KG1 (cell line): ENCODE results near the gene FLVCR1.

Experiments used
- DNase-seq: peaks from one replicate; lab custom pipeline; 2025; lab: John Stamatoyannopoulos, UW

The FLVCR1 gene

GRCh38 chr1:212915245-212916091, 57.4 kb downstream of the FLVCR1 start:
- DNase-seq = no peak

GRCh38 chr1:212916481-212917133, 58.5 kb downstream of the FLVCR1 start:
- no peak for DNase-seq

DNA sequence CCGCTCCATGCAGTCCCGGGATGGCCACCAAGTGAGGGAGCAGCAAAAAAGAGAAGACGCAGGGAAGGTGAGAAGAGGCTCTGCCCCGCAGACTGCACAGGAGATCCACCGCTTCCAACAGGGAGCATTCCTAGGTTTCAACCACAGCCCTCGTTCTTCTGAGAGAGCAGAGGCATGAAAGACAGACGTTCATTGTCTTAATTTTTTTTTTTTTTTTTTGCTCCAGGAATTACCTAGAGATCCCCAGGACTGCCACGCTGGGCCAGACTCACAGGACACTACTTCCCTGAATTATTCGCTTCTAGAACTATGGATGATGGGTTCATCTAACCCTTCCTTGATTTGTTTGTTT, 59.0 kb downstream of the FLVCR1 start:
- no peak for DNase-seq

DNA sequence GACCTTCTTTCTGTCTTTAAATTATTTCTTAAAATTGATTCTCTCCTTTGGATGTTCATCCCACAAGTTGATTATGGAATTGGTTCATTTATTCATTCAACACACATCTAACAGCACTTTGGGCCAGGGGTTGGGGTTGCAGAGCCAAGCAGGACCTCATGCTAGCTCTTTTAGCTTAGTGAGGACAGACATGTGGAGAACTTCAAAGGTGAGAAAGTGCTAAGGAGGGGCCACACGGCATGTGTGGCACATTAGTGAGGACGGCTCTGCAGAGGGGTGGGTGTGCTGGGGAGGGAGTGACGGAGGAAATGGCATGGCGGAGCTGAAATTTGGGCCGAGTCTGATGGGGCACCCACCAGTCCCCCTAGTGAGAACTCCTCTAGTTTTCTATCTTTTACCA, 59.8 kb downstream of the FLVCR1 start:
- DNase-seq = no peak

- no peak for DNase-seq
Measured at GRCh38 chr1:212918824-212919223, 60.7 kb downstream of the FLVCR1 start.

DNA sequence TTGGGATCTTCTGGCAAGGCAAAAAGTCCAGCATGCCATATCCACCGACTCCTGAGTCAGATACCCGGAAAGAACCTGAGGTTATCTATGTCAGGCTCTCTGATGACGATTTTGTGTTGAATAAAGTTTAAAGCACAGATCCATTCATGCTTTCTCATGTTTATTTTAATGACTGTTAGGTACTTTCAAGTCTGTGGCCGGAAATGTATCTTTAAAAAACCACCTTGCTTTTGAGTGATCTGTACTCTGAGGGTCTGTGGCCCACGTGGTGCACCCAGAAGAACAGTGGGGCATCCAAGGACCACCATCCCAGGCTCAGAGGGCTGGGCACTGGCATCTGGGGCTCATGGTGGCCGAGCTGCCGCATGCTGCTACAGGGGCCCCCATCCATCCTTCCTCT, 62.2 kb downstream of the FLVCR1 start:
- no peak for DNase-seq

DNA sequence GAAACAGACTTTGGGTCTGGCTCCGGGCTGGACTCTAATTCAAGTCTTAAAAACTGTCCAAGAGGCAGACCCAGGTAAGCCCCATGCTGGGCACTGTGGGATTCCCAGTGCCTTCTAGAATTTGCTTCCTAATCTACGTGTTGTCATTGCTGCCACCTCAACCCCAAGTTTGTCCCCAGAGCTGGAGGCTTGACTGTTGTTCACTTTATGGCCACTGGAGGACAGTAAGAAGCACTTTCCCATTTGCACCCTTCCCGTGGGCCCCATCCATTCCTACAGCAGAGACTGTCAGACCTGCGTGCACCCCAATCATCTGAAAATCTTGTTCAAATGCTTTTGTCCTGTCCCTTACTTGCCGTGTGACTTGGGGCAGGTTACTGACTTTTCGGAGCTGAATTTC, 62.8 kb downstream of the FLVCR1 start:
- no peak for DNase-seq

DNA sequence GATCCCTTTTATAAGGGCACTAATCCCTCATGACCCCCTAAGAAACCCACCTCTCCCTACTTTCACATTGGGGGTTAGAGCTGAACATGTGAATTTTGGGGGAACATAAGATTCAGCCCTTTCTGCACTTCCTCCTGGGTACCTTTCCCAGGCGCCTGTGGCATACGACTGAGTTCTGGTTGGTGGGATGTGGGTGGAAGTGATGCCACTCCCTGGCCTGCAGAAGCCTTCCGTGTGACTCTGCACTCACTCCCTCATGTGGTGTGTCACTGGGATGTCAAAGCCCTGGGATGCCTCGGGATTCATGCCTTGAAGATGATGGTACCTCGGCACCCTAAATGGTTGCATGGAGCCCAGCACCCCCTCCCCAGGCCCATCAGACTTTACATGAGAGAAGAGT, 63.9 kb downstream of the FLVCR1 start:
- no peak for DNase-seq

DNA sequence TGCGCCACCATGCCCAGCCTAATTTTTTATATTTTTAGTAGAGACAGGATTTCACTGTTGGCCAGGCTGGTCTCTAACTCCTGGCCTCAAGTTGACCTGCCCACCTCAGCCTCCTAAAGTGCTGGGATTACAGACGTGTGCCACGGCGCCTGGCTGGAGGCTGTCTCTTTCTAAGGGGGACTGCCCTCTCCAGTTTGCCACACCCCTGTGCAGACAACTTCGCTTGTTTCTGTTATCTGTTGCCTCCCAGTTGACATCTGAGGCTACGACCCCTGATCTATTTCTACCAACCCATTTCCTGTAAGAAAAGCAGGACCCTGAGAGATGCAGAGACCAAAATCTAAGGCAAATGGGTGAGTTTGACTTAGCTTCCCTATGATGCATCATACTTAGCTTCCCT, 68.3 kb downstream of the FLVCR1 start:
- no peak for DNase-seq

DNA sequence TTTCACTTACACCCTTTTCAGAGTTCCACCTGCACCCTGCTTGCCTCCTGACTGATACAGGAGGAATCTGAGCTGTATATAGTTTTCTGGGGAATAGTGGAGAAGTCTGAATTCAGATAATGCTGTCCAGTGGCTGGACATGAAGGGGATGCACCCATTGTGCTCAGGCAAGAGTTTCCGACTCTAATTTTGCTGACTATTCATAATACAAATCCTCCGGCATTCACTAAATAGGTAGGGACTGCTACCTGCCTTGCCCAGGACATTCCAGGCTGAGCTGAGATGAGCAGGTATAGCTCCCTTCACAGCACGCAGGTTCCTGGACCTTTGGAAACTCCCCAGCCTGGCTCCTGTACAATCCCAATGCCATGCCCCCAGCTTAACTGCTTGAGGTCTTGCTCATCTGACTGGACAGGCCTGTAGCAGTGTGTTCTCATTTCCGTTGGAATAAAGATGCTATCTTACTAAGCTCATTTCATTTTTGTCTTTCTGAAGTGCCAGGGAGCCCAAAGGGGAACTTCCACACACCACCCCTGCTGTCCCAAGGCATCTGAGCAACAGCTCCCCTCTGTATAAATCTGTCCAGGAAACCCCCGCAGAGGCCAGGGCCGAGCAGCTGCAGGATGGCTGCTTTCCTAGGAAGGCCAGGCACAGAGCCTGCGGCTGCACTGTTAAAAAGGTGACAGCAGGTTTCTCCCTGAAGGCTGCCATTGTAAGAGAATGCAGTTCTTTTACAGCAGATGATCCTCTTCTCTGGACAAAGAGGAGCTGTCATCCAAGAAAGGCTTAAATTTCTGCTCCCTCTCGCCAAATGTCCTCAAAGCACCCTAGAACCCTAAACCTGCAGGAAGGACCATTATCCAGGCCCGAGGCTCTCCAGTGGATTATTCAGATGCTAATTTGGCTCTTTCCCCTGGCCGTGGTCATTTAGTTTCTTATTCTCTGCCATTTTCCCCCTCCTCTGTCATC, 70.5 kb downstream of the FLVCR1 start:
- no peak for DNase-seq

GRCh38 chr1:212930986-212931678, 73.1 kb downstream of the FLVCR1 start:
- DNase-seq = no peak

DNA sequence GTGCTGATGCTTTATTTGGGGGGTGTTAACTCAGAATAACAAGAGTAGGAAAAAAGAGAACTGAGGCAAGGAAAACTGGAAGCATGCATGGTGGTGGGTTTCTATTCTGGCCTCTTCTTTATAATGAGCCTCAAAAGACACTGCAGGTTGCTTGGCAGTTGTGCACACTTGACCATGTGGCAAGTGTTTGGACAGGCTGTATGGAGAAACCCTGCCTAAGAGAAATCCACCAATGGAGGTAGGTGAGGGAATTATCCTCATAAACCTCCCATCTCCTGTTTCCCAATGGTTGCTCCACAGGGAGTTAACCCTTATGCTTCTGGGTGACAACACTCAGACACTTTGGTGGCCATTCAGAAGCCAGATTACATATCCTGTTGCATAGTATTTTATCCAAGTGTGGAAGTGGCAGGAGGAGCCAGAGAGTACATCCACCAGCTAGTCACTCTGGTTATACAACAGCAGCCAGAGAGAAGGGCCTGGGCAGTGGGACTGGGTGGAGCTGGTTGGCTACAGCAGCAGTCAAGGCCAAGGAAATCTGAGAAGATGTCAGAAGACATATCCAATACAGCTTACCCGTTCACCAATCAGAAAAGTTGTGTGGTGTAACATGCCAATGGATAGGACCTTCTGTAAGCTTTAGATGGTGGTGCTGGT, 75.9 kb downstream of the FLVCR1 start:
- DNase-seq = no peak

DNA sequence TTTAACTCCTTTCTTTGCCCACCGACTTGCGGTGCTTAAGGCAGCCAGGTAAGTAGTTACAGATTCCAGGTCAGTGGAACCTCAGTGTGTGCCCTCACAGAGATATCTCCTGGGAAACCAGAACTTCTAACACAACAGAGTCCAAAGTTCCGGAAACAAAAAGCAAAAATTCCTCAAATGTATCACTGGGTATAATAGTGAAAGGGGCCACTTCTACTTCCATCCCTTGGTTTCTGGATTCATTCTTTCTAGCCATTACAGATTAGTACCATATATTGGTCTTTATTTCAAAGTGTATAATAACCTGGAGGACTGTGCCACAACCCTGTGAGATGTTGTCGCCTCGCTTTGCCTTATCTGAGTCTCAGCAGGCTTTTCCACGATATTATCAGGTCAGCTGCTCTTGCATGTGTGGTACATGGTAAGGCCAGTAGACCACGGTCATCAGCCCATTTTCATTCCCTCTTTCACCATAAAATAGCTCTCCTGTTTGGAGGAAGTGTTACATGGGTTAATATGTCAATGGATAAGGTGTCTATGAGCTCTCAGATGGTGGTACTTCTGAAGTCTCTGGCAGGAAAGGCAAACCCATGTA, 77.4 kb downstream of the FLVCR1 start:
- no peak for DNase-seq

DNA sequence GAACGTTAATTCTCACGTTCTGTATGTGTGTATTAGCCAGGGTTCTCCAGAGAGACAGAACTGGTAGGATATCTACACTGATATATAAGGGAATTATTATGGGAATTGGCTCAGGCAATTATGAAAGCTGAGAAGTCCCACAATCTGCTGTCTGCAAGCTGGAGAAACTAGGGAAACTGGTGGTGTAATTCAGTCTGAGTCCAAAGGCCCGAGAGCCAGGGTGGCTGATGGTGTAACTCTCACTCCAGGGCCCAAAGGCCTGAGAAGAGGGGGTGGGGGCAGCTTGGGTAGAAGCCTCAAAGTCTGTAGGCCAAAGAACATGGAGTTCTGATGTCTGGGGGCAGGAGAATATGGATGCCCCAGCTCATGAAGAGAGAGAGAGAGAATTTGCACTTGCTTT, 79.0 kb downstream of the FLVCR1 start:
- DNase-seq = no peak

- no peak for DNase-seq
Measured at GRCh38 chr1:212938846-212939245, 80.8 kb downstream of the FLVCR1 start.

GRCh38 chr1:212941452-212941851, 83.4 kb downstream of the FLVCR1 start:
- no peak for DNase-seq

DNA sequence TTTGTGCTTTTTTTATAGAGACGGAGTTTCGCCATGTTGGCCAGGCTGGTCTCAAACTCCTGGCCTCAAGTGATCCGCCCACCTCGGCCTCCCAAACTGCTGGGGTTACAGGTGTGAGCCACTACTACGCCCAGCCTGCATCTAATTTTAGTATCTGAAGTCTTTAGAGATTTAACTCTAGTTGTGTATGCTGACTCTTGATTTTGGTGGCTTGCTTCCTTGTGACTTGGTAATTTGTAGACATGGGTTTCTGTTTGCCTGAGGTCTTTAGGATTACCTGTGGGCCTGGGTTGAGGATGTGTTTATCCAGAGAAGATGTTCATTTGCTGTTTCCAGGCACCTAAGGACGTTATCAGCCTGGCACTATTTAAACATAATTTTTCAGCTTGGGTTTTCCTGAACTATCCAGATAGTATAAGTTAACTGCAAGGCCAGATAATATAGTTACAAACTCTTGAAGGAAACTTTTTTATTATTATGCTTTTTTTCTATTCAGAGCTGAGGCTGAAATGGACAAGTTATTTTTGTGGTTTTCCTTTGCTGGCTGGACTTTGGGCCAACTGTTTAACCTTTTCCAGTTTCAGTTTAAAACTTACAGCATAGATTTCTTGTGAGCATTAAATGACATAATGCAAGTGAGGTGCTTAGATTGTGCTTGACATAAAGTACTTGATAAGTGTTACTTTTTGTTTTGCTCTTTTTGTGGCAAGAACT, 84.8 kb downstream of the FLVCR1 start:
- DNase-seq = no peak

GRCh38 chr1:212943393-212943710, 85.3 kb downstream of the FLVCR1 start:
- no peak for DNase-seq

GRCh38 chr1:212944229-212944901, 86.3 kb downstream of the FLVCR1 start:
- no peak for DNase-seq

DNA sequence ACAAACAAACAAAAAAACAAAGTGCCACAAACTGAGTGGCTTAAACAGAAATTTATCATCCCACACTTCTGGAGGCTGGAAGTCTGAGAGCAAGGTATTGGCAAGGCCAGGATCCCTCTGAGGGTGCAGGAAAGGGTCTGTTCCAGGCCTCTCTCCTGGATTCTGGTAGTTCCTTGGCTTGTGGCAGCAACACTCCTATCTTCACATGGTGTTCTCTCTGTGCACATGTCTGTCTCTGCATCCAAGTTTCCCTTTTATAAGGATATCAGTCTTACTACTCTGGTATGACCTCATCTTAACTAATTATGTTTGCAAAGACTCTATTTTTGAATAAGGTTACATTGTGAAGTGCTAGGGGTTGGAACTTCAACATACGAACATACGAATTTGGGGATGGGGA, 87.0 kb downstream of the FLVCR1 start:
- DNase-seq = no peak
